B cell (primary cell): ENCODE data around the gene BDH1. TPM values are rescaled to one million over a fixed set of nuclear protein-coding genes. Genes with fewer than 3 reads are reported as not detected.
"Not testable (repeated sequence)": the region's sequence is repeated elsewhere in the genome, so short reads cannot be mapped to it uniquely, and the experiment has no call there.

Experiments
- ATAC-seq: fragments of 200-7000 bp; cut with Tn5 transposase; one replicate; pipeline ENCODE4 v1.10.0; 2021; ENCODE audit warnings: low read depth, mild to moderate bottlenecking, moderate number of reproducible peaks, moderate library complexity
- CTCF ChIA-PET: fragments of 350-600 bp; sonication (Branson Sonifier 250); formaldehyde crosslinking; loops from one replicate; lab custom pipeline; 2021; ENCODE audit warnings: antibody characterized with exemption, inconsistent platforms; lab: Charles Lee
- POLR2A ChIA-PET: fragments of 350-600 bp; sonication (Branson Sonifier 250); formaldehyde crosslinking; loops from one replicate; lab custom pipeline; 2021; ENCODE audit warnings: antibody characterized with exemption; lab: Charles Lee
- DNase-seq: peaks from one replicate; pipeline ENCODE4 v3.0.0; 2013
- H2AFZ ChIP-seq: 2 replicates; pipeline ENCODE4 v1.6.1; 2012; ENCODE audit warnings: mild to moderate bottlenecking, low read depth, low read length; ENCODE audit not compliant: insufficient read depth, poor library complexity, severe bottlenecking
- H3K27ac ChIP-seq, 2 donors: 1 replicate in 1 of 2; 2 replicates in 1 of 2; pipeline ENCODE4 v1.5.1; 2012 to 2013; ENCODE audit warnings: low read length in 2 of 2, mild to moderate bottlenecking in 2 of 2, moderate library complexity in 1 of 2
- H3K27me3 ChIP-seq, 4 experiments: fragments of 200-600 bp in 1 of 4; sonication (generic) in 1 of 4; replicated peaks in 1 of 4; 1 replicate in 2 of 4; 2 replicates in 2 of 4; pipeline versions ENCODE4 v1.6.1 to v1.7.0; 2013 to 2016; ENCODE audit warnings: low read length in 3 of 4, mild to moderate bottlenecking in 2 of 4, mixed read lengths in 1 of 4, moderate library complexity in 1 of 4; ENCODE audit not compliant: insufficient read depth in 4 of 4, control insufficient read depth in 3 of 4; ENCODE audit errors: control extremely low read depth in 1 of 4
- H3K36me3 ChIP-seq, 2 experiments: replicated peaks in 1 of 2; 1 replicate in 1 of 2; 2 replicates in 1 of 2; pipeline versions ENCODE4 v1.6.1 to v1.7.1; 2013; ENCODE audit warnings: low read length in 1 of 2; ENCODE audit not compliant: insufficient read depth in 2 of 2, control insufficient read depth in 1 of 2; ENCODE audit errors: control extremely low read depth in 1 of 2, extremely low read depth in 1 of 2
- H3K4me1 ChIP-seq, 2 donors: fragments of 200-600 bp in 1 of 2; sonication (generic) in 1 of 2; 1 replicate in 1 of 2; 2 replicates in 1 of 2; pipeline versions ENCODE4 v1.5.1 to v1.6.1; 2013 to 2017; ENCODE audit warnings: low read length in 2 of 2; ENCODE audit not compliant: control insufficient read depth in 2 of 2, insufficient read depth in 2 of 2
- H3K4me2 ChIP-seq: replicated peaks from 2 replicates; pipeline ENCODE3; 2012; ENCODE audit warnings: mild to moderate bottlenecking, low read depth, low read length; ENCODE audit not compliant: poor library complexity, severe bottlenecking
- H3K4me3 ChIP-seq, 5 experiments: fragments of 200-600 bp in 1 of 5; sonication (generic) in 1 of 5; 1 replicate in 3 of 5; 2 replicates in 2 of 5; pipeline versions ENCODE4 v1.5.1 to v1.7.0; 2011 to 2016; ENCODE audit warnings: low read length in 4 of 5, mild to moderate bottlenecking in 4 of 5, low read depth in 2 of 5, control low read depth in 1 of 5, moderate library complexity in 1 of 5; ENCODE audit not compliant: insufficient read depth in 1 of 5; ENCODE audit errors: control extremely low read depth in 1 of 5, extremely low read depth in 1 of 5
- H3K79me2 ChIP-seq: fragments of 200-600 bp; sonication (generic); one replicate; pipeline ENCODE4 v1.6.0; 2016; ENCODE audit warnings: low read length; ENCODE audit not compliant: control insufficient read depth, insufficient read depth
- H3K9ac ChIP-seq: fragments of 200-600 bp; sonication (generic); 2 replicates; pipeline ENCODE4 v1.6.1; 2017; ENCODE audit warnings: mild to moderate bottlenecking, low read length, moderate library complexity
- H3K9me3 ChIP-seq, 3 donors: one replicate each; pipeline versions ENCODE4 v1.6.1 to v1.7.1; 2013; ENCODE audit warnings: low read length in 2 of 3; ENCODE audit not compliant: control insufficient read depth in 2 of 3, insufficient read depth in 1 of 3; ENCODE audit errors: control extremely low read depth in 1 of 3
- H4K20me1 ChIP-seq: 2 replicates; pipeline ENCODE4 v1.6.0; 2012; ENCODE audit warnings: mild to moderate bottlenecking, low read length; ENCODE audit not compliant: insufficient read depth, control insufficient read depth, poor library complexity, severe bottlenecking
- H3K27ac Mint-ChIP-seq: one replicate; pipeline ENCODE4 v1.8.0; 2021; ENCODE audit warnings: mixed read lengths
- H3K27me3 Mint-ChIP-seq: one replicate; pipeline ENCODE4 v1.8.0; 2021; ENCODE audit warnings: mixed read lengths
- H3K4me1 Mint-ChIP-seq: one replicate; pipeline ENCODE4 v1.8.0; 2021; ENCODE audit warnings: mixed read lengths
- H3K4me3 Mint-ChIP-seq: one replicate; pipeline ENCODE4 v1.8.0; 2021; ENCODE audit warnings: mixed read lengths
- H3K9me3 Mint-ChIP-seq: one replicate; pipeline ENCODE4 v1.8.0; 2022; ENCODE audit warnings: mixed read lengths; ENCODE audit not compliant: insufficient read depth
- CTCF ChIP-seq: fragments of 200-600 bp; IDR thresholded peaks from one replicate; pipeline ENCODE4 v1.8.0; 2022; ENCODE audit warnings: antibody characterized with exemption, mild to moderate bottlenecking
- EZH2 ChIP-seq: IDR thresholded peaks from 2 replicates; pipeline ENCODE4 v1.6.1; 2012; ENCODE audit warnings: borderline replicate concordance, low read depth, mild to moderate bottlenecking, moderate library complexity, low read length; ENCODE audit not compliant: insufficient read depth, poor library complexity, severe bottlenecking
- WGBS: methylation state at CpG from one replicate; pipeline ENCODE4 v1.1.5; 2013; ENCODE audit warnings: missing lambda C conversion rate; ENCODE audit not compliant: insufficient coverage; 5-methylcytosine and 5-hydroxymethylcytosine counted together
- intact Hi-C: fragments of 100-400 bp; cut with micrococcal nuclease; formaldehyde crosslinking; loops from one replicate; pipeline ENCODE4 v1.10.0; 2022
- polyA plus RNA-seq: library from polyadenylated mRNA; depleted of rRNA; stranded (reverse); fragments of >200 nt; gene quantifications from 2 replicates; pipeline ENCODE4 v1.2.3, GENCODE V29; 2012
- total RNA-seq, 2 donors: library from RNA; stranded (reverse); fragments of 120-200 nt in 1 of 2; gene quantifications; 1 replicate in 1 of 2; 2 replicates in 1 of 2; pipeline versions ENCODE4 v1.2.3 to v1.2.4, GENCODE V29; 2013 to 2022

The BDH1 gene
- total and polyA plus RNA-seq, 2 donors (not counting 1 experiment from before 2014, with no cell fraction given) = 21.1 to 59.3 TPM

DNA sequence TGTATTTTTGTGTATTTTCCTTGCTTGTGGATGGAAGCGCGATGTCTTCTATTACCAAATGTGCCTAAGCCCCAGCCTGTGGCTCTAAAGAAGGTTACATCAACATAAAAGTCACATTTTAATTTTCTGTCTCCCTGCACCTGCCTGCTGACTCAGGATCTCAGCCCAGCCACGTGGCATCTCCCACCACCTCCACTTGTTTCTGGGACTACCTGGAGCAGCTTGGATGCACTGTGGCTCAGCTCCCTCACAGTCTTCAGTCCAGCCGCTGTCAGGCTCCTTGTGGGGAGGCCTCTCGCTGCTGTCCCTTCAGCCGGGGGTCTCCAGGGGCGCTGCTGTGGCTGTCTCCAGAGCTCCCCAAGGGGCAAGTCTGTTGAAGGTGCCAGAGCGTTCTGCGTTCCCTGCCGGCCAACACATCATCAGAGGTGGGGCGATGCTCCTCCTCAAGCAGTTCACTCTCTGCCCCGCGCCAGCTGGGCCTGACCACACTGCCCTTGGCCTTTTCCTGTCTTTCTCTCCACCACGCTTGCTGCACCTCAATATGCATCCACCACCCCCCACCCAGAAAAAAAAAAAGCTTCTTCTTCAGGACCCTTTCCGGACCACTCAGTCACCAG is 47.7 kb upstream of the BDH1 start:
- H2AFZ ChIP-seq = no peak overlapping the region

DNA sequence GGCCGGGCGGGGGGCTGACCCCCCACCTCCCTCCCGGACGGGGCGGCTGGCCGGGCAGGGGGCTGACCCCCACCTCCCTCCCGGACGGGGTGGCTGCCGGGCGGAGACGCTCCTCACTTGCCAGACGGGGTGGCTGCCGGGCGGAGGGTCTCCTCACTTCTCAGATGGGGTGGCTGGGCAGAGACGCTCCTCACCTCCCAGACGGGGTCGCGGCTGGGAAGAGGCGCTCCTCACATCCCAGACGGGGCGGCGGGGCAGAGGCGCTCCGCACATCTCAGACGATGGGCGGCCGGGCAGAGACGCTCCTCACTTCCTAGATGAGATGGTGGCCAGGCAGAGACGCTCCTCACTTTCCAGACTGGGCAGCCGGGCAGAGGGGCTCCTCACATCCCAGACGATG is 46.6 kb upstream of the BDH1 start:
- WGBS = 97% methylated on average over 14 of the region's 31 CpGs
- H3K27me3 Mint-ChIP-seq, CTCF ChIA-PET, H4K20me1 ChIP-seq, H3K4me2 ChIP-seq, intact Hi-C loops, H3K36me3 ChIP-seq, DNase-seq, H3K27ac Mint-ChIP-seq, H3K27me3 ChIP-seq, H3K4me3 Mint-ChIP-seq, H2AFZ ChIP-seq, H3K4me1 ChIP-seq, POLR2A ChIA-PET, H3K27ac ChIP-seq, H3K9ac ChIP-seq, ATAC-seq, H3K4me1 Mint-ChIP-seq, H3K4me3 ChIP-seq, H3K9me3 ChIP-seq, H3K9me3 Mint-ChIP-seq, H3K79me2 ChIP-seq: not testable (repeated sequence)

More for the DNA sequence above, 47.7 kb upstream of the BDH1 start:
- WGBS = 94% methylated on average over 15 of the region's 15 CpGs
- Mint-ChIP-seq H3K27me3 (no peaks in the 10 kb centered on the region), H3K4me1 (peaks cover 8% of the 10 kb centered on the region), H3K9me3 (no peaks in the 10 kb centered on the region), H3K4me3 (no peak overlapping the region), H3K27ac (no peak overlapping the region)
- H3K9me3 ChIP-seq = no peaks in the 10 kb centered on the region
- no peak overlapping the region for H3K4me2 ChIP-seq
- peaks cover 3 to 9% of the 10 kb centered on the region in 2 experiments for H3K36me3 ChIP-seq
- no peak for TF ChIP-seq CTCF
- no peak for TF ChIP-seq EZH2
- H3K9ac ChIP-seq = no peak overlapping the region
- ChIA-PET CTCF (no interaction called here), POLR2A (no interaction called here)
- peaks cover 0 to 8% of the 10 kb centered on the region in 2 donors for H3K4me1 ChIP-seq
- intact Hi-C loops = no loop called here
- DNase-seq (no peak), ATAC-seq (no peak)
- no peak overlapping the region for H3K4me3 ChIP-seq
- H3K79me2 ChIP-seq = no peaks in the 10 kb centered on the region
- no peaks in the 10 kb centered on the region for H3K27me3 ChIP-seq
- no peak overlapping the region for H3K27ac ChIP-seq
- no peaks in the 10 kb centered on the region for H4K20me1 ChIP-seq

DNA sequence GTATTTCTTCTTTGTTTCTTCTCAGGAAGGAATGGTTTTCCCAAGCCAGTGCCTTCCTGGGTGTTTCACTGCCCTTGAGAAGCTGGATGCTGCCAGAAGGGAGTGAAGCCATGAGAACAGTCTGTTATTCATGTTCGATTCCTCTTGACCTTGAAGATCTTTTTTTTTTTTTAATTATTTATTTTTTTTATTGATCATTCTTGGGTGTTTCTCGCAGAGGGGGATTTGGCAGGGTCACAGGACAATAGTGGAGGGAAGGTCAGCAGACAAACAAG is 45.7 kb upstream of the BDH1 start:
- CTCF ChIA-PET = interaction anchor here (0.6 to 4.5 kb wide), 3 partner anchors 72 to 200 kb away, joined by 3 to 49 read pairs (median 5); no protein-coding TSS in a partner anchor

More for the DNA sequence above, 45.7 kb upstream of the BDH1 start:
- H3K36me3 ChIP-seq, H3K9me3 ChIP-seq, H3K27me3 Mint-ChIP-seq, DNase-seq, H3K27ac Mint-ChIP-seq, intact Hi-C loops, H4K20me1 ChIP-seq, H3K9ac ChIP-seq, H3K4me1 Mint-ChIP-seq, H3K4me3 ChIP-seq, H3K4me2 ChIP-seq, H3K4me1 ChIP-seq, POLR2A ChIA-PET, H3K27ac ChIP-seq, H3K27me3 ChIP-seq, ATAC-seq, H3K9me3 Mint-ChIP-seq, H3K79me2 ChIP-seq, H3K4me3 Mint-ChIP-seq, H2AFZ ChIP-seq: not testable (repeated sequence)
- WGBS = no CpG with 5 or more reads among the region's 2 CpGs
